GM12878 (cell line): Measurements from ENCODE around the gene CCL11. TPM values are rescaled to one million over a fixed set of nuclear protein-coding genes. Genes with fewer than 3 reads are reported as not detected.

Experiments
- ATAC-seq: fragments of 200-7000 bp; cut with Tn5 transposase; 3 replicates; pipeline ENCODE4 v1.9.1; 2020; ENCODE audit warnings: mild to moderate bottlenecking, moderate library complexity
- BruUV-seq: library from RNA; stranded (reverse); fragments of 400-500 nt; replicated peaks from 2 replicates; lab custom pipeline; 2021; lab: Mats Ljungman, UMichigan
- CTCF ChIA-PET: fragments of 300-600 bp; sonication (Branson Sonifier 250); formaldehyde crosslinking; extraction: SDS; loops from one replicate; lab custom pipeline; 2021; ENCODE audit warnings: inconsistent platforms; lab: Yijun Ruan, JAX
- POLR2A ChIA-PET: fragments of 350-600 bp; formaldehyde crosslinking; extraction: SDS; loops from one replicate; lab custom pipeline; 2021; ENCODE audit warnings: inconsistent platforms; lab: Charles Lee
- RAD21 ChIA-PET: fragments of 300-600 bp; sonication (Branson Sonifier 250); formaldehyde crosslinking; loops from one replicate; lab custom pipeline; 2023; ENCODE audit warnings: antibody characterized with exemption; ENCODE audit not compliant: unreplicated experiment; lab: Charles Lee
- SMC1A ChIA-PET: fragments of 300-600 bp; sonication (Branson Sonifier 250); formaldehyde crosslinking; loops from one replicate; lab custom pipeline; 2023; ENCODE audit not compliant: unreplicated experiment, uncharacterized antibody; lab: Charles Lee
- DNase-seq: peaks from one replicate; pipeline ENCODE4 v3.0.0-alpha.2; 2011; ENCODE audit warnings: low read depth, low spot score
- FAIRE-seq: peaks from 3 replicates; lab custom pipeline; 2011; peaks lifted over from hg19 to GRCh38; lab: Jason Lieb, UNC
- H2AFZ ChIP-seq: 2 replicates; pipeline ENCODE4 v1.6.0; 2011; ENCODE audit warnings: low read depth, low read length, control low read depth; ENCODE audit not compliant: control insufficient read depth
- H3K27ac ChIP-seq: 2 replicates; pipeline ENCODE4 v1.5.1; 2011; ENCODE audit warnings: control low read depth; ENCODE audit not compliant: control insufficient read depth, insufficient read depth
- H3K27me3 ChIP-seq, 2 experiments: replicated peaks in 1 of 2; 2 replicates each; pipeline versions ENCODE4 v1.6.0 to v1.6.1; 2011; ENCODE audit warnings: low read length in 1 of 2; ENCODE audit not compliant: control insufficient read depth in 2 of 2, insufficient read depth in 2 of 2
- H3K36me3 ChIP-seq, 2 experiments: 2 replicates each; pipeline ENCODE4 v1.5.1; 2011; ENCODE audit warnings: low read length in 1 of 2; ENCODE audit not compliant: control insufficient read depth in 2 of 2, insufficient read depth in 2 of 2
- H3K4me1 ChIP-seq: 2 replicates; pipeline ENCODE4 v1.6.1; 2011; ENCODE audit warnings: mild to moderate bottlenecking, low read length, moderate library complexity, mixed read lengths; ENCODE audit not compliant: control insufficient read depth, insufficient read depth
- H3K4me2 ChIP-seq: 2 replicates; pipeline ENCODE4 v1.6.0; 2011; ENCODE audit warnings: control low read depth; ENCODE audit not compliant: control insufficient read depth, insufficient read depth
- H3K4me3 ChIP-seq: fragments of 200-600 bp; sonication (generic); 2 replicates; pipeline ENCODE4 v1.5.1; 2016
- H3K79me2 ChIP-seq: 2 replicates; pipeline ENCODE4 v1.6.0; 2011; ENCODE audit warnings: low read length; ENCODE audit not compliant: control insufficient read depth, insufficient read depth
- H3K9ac ChIP-seq: 2 replicates; pipeline ENCODE4 v1.8.0; 2011; ENCODE audit warnings: low read length, control low read depth, mixed read lengths; ENCODE audit not compliant: control insufficient read depth, insufficient read depth
- H3K9me3 ChIP-seq: replicated peaks from 3 replicates; pipeline ENCODE4 v1.5.1; 2011; ENCODE audit warnings: mild to moderate bottlenecking, low read length; ENCODE audit not compliant: control insufficient read depth, insufficient read depth
- H4K20me1 ChIP-seq: 2 replicates; pipeline ENCODE4 v1.6.0; 2011; ENCODE audit not compliant: control insufficient read depth, insufficient read depth
- MEF2A ChIP-seq: IDR thresholded peaks from 2 replicates; pipeline ENCODE4 v1.6.1; 2011; ENCODE audit warnings: low read depth, mild to moderate bottlenecking, low read length, moderate library complexity; ENCODE audit not compliant: insufficient read depth
- NR2C1 ChIP-seq: fragments of 450-650 bp; IDR thresholded peaks from 2 replicates; pipeline ENCODE4 v1.6.1; 2017; ENCODE audit warnings: antibody characterized with exemption, mild to moderate bottlenecking, moderate library complexity
- PAX8 ChIP-seq: fragments of 450-650 bp; IDR thresholded peaks from 2 replicates; pipeline ENCODE4 v1.6.1; 2017; ENCODE audit warnings: mild to moderate bottlenecking, moderate library complexity
- SIX5 ChIP-seq: IDR thresholded peaks from 2 replicates; pipeline ENCODE4 v1.6.1; 2011; ENCODE audit warnings: mild to moderate bottlenecking, low read depth, low read length, moderate library complexity; ENCODE audit not compliant: severe bottlenecking
- WGBS: methylation state at CpG from one replicate; pipeline ENCODE4 v1.1.6; 2016; ENCODE audit warnings: low lambda C conversion rate; ENCODE audit not compliant: insufficient replicate concordance, insufficient coverage; ENCODE audit errors: missing lambda C conversion rate; 5-methylcytosine and 5-hydroxymethylcytosine counted together
- in situ Hi-C: fragments of 300-500 bp; cut with MboI; formaldehyde crosslinking; loops from 9 replicates; pipeline ENCODE4 v1.14.3; 2018; ENCODE audit warnings: mixed read lengths
- intact Hi-C: fragments of 100-400 bp; cut with micrococcal nuclease; formaldehyde crosslinking; loops from one replicate; pipeline ENCODE4 v1.14.2; 2022; ENCODE audit not compliant: unreplicated experiment
- polyA plus RNA-seq, 11 experiments: library from polyadenylated mRNA; depleted of rRNA in 4 of 11; unstranded in 6 of 11; stranded (reverse) in 5 of 11; fragments of >200 nt; fragmentation: Nextera tagmentation in 4 of 11; fragmentation: Illumina TruSeq in 1 of 11; extraction: Ambion mirVana in 4 of 11; extraction: Trizol in 1 of 11; gene quantifications; 1 replicate in 1 of 11; 2 replicates in 10 of 11; pipeline versions ENCODE4 v1.2.1 to v1.2.3, GENCODE V29; 2011 to 2016; ENCODE audit warnings: inconsistent platforms in 2 of 11, missing spikeins in 2 of 11, low read depth in 1 of 11
- total RNA-seq, 4 experiments: library from RNA; depleted of rRNA in 3 of 4; stranded (reverse); fragments of >200 nt in 3 of 4; fragmentation: Illumina TruSeq in 1 of 4; extraction: Trizol in 1 of 4; gene quantifications; 2 replicates each; pipeline versions ENCODE4 v1.2.1 to v1.2.3, GENCODE V29; 2013 to 2021
- TF ChIP-seq, protein P1 (sequence below): fragments of 450-650 bp; IDR thresholded peaks from 2 replicates; pipeline ENCODE4 v1.6.1; 2017; ENCODE audit warnings: mild to moderate bottlenecking, moderate library complexity
- TF ChIP-seq, protein P2 (sequence below): IDR thresholded peaks from 2 replicates; pipeline ENCODE4 v1.6.1; 2012; ENCODE audit warnings: improper control_type of control experiment, low read depth, low read length; ENCODE audit not compliant: insufficient replicate concordance

CCL11 gene
- total and polyA plus RNA-seq, 10 of the 15 experiments (the other 5 are each of a cell fraction or from before 2014, with no cell fraction given): not detected

DNA sequence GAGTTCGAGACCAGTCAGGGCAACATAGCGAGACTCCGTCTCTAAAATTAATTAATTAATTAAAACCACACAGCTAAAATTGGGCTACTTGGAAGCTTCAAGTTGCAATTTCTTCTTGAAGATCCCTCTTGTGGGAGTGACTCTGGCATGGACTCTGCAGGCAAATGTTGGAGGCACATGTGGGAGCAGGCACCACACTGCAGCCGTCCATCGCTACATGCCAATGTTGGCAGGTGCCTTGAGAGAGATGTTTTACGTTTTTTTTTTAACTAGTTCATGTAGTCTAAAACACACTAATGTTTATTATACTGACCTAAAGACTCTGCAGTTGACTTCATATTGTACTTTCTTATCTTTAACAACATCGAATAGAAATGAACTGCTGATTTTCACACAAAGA, 25.7 kb downstream of the CCL11 start:
- H3K4me2 ChIP-seq: no peak overlapping the region
- intact Hi-C loops (no loop called here), in situ Hi-C loops (no loop called here)
- no peak for TF ChIP-seq PAX8
- TF ChIP-seq, protein P1, sequence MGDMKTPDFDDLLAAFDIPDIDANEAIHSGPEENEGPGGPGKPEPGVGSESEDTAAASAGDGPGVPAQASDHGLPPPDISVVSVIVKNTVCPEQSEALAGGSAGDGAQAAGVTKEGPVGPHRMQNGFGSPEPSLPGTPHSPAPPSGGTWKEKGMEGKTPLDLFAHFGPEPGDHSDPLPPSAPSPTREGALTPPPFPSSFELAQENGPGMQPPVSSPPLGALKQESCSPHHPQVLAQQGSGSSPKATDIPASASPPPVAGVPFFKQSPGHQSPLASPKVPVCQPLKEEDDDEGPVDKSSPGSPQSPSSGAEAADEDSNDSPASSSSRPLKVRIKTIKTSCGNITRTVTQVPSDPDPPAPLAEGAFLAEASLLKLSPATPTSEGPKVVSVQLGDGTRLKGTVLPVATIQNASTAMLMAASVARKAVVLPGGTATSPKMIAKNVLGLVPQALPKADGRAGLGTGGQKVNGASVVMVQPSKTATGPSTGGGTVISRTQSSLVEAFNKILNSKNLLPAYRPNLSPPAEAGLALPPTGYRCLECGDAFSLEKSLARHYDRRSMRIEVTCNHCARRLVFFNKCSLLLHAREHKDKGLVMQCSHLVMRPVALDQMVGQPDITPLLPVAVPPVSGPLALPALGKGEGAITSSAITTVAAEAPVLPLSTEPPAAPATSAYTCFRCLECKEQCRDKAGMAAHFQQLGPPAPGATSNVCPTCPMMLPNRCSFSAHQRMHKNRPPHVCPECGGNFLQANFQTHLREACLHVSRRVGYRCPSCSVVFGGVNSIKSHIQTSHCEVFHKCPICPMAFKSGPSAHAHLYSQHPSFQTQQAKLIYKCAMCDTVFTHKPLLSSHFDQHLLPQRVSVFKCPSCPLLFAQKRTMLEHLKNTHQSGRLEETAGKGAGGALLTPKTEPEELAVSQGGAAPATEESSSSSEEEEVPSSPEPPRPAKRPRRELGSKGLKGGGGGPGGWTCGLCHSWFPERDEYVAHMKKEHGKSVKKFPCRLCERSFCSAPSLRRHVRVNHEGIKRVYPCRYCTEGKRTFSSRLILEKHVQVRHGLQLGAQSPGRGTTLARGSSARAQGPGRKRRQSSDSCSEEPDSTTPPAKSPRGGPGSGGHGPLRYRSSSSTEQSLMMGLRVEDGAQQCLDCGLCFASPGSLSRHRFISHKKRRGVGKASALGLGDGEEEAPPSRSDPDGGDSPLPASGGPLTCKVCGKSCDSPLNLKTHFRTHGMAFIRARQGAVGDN: no peak
- no peak for TF ChIP-seq MEF2A
- no peak for TF ChIP-seq SIX5
- no peak for TF ChIP-seq NR2C1
- TF ChIP-seq, protein P2, sequence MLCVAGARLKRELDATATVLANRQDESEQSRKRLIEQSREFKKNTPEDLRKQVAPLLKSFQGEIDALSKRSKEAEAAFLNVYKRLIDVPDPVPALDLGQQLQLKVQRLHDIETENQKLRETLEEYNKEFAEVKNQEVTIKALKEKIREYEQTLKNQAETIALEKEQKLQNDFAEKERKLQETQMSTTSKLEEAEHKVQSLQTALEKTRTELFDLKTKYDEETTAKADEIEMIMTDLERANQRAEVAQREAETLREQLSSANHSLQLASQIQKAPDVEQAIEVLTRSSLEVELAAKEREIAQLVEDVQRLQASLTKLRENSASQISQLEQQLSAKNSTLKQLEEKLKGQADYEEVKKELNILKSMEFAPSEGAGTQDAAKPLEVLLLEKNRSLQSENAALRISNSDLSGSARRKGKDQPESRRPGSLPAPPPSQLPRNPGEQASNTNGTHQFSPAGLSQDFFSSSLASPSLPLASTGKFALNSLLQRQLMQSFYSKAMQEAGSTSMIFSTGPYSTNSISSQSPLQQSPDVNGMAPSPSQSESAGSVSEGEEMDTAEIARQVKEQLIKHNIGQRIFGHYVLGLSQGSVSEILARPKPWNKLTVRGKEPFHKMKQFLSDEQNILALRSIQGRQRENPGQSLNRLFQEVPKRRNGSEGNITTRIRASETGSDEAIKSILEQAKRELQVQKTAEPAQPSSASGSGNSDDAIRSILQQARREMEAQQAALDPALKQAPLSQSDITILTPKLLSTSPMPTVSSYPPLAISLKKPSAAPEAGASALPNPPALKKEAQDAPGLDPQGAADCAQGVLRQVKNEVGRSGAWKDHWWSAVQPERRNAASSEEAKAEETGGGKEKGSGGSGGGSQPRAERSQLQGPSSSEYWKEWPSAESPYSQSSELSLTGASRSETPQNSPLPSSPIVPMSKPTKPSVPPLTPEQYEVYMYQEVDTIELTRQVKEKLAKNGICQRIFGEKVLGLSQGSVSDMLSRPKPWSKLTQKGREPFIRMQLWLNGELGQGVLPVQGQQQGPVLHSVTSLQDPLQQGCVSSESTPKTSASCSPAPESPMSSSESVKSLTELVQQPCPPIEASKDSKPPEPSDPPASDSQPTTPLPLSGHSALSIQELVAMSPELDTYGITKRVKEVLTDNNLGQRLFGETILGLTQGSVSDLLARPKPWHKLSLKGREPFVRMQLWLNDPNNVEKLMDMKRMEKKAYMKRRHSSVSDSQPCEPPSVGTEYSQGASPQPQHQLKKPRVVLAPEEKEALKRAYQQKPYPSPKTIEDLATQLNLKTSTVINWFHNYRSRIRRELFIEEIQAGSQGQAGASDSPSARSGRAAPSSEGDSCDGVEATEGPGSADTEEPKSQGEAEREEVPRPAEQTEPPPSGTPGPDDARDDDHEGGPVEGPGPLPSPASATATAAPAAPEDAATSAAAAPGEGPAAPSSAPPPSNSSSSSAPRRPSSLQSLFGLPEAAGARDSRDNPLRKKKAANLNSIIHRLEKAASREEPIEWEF: no peak
- ChIA-PET POLR2A (no interaction called here), CTCF (no interaction called here), SMC1A (no interaction called here), RAD21 (no interaction called here)
- H3K4me3 ChIP-seq: no peak overlapping the region
- no peak overlapping the region for H2AFZ ChIP-seq
- no peaks in the 10 kb centered on the region for H3K9me3 ChIP-seq
- ATAC-seq (no peak), DNase-seq (no peak), FAIRE-seq (no peak)
- WGBS: 51% methylated on average over 7 of the region's 7 CpGs
- no peaks in the 10 kb centered on the region for H4K20me1 ChIP-seq
- no TSS peak for BruUV-seq
- no peaks in the 10 kb centered on the region for H3K27me3 ChIP-seq
- no peak overlapping the region for H3K27ac ChIP-seq
- H3K9ac ChIP-seq: no peak overlapping the region
- no peaks in the 10 kb centered on the region for H3K36me3 ChIP-seq
- 0 out of 2 replicates have a peak, but pooled peaks cover 3% of the 10 kb centered on the region for H3K4me1 ChIP-seq
- H3K79me2 ChIP-seq: no peaks in the 10 kb centered on the region
